ENCODE results near the gene EHMT2. TPM values are rescaled to one million over a fixed set of nuclear protein-coding genes. Genes with fewer than 3 reads are reported as not detected.

Gene EHMT2
- total and polyA plus RNA-seq, 2 of the 8 experiments (the other 6 are each of a cell fraction or from before 2014, with no cell fraction given) = 125 to 177 TPM

DNA sequence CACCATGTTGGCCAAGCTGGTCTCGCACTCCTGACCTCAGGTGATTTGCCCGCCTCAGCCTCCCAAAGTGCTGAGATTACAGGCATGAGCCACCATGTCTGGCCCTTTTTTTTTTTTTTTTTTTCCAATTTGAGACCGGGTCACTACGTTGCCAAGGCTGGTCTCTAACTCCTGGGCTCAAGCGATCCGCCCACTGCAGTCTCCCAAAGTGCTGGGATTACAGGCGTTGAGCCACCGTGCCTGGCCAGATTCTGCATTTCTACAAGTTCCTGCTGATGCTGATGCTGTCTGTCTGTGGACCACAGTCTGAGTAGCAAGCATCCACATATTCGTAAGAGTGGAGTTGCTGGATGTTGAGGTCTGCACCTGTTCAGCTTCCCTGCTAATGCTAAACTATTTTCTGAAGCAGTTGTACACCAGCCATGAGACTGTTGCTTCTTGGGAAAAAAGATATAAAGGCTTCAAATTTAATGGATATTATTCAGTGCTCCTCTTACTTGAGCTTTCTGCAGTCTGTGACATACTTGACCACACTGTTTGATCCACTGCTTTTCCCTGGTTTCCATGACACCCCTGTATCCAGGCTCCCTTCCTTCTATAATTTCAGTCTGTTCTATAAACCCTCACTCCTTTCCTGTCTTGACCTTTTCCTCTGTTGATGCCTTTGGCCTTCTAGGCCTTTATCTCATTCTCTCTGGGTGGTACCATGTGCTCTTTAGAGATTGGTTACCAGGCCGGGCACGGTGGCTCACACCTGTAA is 14.5 kb upstream of the EHMT2 start (continued):
- TF ChIP-seq, protein P1, sequence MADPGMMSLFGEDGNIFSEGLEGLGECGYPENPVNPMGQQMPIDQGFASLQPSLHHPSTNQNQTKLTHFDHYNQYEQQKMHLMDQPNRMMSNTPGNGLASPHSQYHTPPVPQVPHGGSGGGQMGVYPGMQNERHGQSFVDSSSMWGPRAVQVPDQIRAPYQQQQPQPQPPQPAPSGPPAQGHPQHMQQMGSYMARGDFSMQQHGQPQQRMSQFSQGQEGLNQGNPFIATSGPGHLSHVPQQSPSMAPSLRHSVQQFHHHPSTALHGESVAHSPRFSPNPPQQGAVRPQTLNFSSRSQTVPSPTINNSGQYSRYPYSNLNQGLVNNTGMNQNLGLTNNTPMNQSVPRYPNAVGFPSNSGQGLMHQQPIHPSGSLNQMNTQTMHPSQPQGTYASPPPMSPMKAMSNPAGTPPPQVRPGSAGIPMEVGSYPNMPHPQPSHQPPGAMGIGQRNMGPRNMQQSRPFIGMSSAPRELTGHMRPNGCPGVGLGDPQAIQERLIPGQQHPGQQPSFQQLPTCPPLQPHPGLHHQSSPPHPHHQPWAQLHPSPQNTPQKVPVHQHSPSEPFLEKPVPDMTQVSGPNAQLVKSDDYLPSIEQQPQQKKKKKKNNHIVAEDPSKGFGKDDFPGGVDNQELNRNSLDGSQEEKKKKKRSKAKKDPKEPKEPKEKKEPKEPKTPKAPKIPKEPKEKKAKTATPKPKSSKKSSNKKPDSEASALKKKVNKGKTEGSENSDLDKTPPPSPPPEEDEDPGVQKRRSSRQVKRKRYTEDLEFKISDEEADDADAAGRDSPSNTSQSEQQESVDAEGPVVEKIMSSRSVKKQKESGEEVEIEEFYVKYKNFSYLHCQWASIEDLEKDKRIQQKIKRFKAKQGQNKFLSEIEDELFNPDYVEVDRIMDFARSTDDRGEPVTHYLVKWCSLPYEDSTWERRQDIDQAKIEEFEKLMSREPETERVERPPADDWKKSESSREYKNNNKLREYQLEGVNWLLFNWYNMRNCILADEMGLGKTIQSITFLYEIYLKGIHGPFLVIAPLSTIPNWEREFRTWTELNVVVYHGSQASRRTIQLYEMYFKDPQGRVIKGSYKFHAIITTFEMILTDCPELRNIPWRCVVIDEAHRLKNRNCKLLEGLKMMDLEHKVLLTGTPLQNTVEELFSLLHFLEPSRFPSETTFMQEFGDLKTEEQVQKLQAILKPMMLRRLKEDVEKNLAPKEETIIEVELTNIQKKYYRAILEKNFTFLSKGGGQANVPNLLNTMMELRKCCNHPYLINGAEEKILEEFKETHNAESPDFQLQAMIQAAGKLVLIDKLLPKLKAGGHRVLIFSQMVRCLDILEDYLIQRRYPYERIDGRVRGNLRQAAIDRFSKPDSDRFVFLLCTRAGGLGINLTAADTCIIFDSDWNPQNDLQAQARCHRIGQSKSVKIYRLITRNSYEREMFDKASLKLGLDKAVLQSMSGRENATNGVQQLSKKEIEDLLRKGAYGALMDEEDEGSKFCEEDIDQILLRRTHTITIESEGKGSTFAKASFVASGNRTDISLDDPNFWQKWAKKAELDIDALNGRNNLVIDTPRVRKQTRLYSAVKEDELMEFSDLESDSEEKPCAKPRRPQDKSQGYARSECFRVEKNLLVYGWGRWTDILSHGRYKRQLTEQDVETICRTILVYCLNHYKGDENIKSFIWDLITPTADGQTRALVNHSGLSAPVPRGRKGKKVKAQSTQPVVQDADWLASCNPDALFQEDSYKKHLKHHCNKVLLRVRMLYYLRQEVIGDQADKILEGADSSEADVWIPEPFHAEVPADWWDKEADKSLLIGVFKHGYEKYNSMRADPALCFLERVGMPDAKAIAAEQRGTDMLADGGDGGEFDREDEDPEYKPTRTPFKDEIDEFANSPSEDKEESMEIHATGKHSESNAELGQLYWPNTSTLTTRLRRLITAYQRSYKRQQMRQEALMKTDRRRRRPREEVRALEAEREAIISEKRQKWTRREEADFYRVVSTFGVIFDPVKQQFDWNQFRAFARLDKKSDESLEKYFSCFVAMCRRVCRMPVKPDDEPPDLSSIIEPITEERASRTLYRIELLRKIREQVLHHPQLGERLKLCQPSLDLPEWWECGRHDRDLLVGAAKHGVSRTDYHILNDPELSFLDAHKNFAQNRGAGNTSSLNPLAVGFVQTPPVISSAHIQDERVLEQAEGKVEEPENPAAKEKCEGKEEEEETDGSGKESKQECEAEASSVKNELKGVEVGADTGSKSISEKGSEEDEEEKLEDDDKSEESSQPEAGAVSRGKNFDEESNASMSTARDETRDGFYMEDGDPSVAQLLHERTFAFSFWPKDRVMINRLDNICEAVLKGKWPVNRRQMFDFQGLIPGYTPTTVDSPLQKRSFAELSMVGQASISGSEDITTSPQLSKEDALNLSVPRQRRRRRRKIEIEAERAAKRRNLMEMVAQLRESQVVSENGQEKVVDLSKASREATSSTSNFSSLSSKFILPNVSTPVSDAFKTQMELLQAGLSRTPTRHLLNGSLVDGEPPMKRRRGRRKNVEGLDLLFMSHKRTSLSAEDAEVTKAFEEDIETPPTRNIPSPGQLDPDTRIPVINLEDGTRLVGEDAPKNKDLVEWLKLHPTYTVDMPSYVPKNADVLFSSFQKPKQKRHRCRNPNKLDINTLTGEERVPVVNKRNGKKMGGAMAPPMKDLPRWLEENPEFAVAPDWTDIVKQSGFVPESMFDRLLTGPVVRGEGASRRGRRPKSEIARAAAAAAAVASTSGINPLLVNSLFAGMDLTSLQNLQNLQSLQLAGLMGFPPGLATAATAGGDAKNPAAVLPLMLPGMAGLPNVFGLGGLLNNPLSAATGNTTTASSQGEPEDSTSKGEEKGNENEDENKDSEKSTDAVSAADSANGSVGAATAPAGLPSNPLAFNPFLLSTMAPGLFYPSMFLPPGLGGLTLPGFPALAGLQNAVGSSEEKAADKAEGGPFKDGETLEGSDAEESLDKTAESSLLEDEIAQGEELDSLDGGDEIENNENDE (IDR thresholded peaks at IDR 0.05; ENCODE audit: insufficient replicate concordance, low read length) = no peak
- TF ChIP-seq CREB1 (IDR thresholded peaks at IDR 0.05) (no peak), EZH2 (IDR thresholded peaks at IDR 0.05; ENCODE audit: low read depth, low read length, severe bottlenecking) (no peak), CBX5 (IDR thresholded peaks at IDR 0.05; ENCODE audit: low read depth, low read length) (no peak), POLR2A (IDR thresholded peaks at IDR 0.05; ENCODE audit: control extremely low read depth in 1 of 2, low read depth in 2 of 2, low read length in 2 of 2) (no peak), NANOG (IDR thresholded peaks at IDR 0.05; ENCODE audit: insufficient read depth, low read depth, low read length, poor library complexity, severe bottlenecking) (no peak), RFX5 (IDR thresholded peaks at IDR 0.05; ENCODE audit: borderline replicate concordance, low read depth, low read length) (no peak), PHF8 (conservative IDR thresholded peaks at IDR 0.05; ENCODE audit: low read depth, low read length) (no peak)
- TF ChIP-seq, protein P2, sequence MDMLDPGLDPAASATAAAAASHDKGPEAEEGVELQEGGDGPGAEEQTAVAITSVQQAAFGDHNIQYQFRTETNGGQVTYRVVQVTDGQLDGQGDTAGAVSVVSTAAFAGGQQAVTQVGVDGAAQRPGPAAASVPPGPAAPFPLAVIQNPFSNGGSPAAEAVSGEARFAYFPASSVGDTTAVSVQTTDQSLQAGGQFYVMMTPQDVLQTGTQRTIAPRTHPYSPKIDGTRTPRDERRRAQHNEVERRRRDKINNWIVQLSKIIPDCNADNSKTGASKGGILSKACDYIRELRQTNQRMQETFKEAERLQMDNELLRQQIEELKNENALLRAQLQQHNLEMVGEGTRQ (IDR thresholded peaks at IDR 0.05; ENCODE audit: low read length) = no peak

Measured in H1 (cell line).